Activated naive CD8-positive, alpha-beta T cell treated with anti-CD3 and anti-CD28 coated beads, Interleukin-2, amount 10 ng/mL, durations not matched to agents 7 days and 5 days (primary cell): ENCODE measurements around the gene PIPOX. TPM values are rescaled to one million over a fixed set of nuclear protein-coding genes. Genes with fewer than 3 reads are reported as not detected.
A peak's percentile ranks its signal among the peaks of the same experiment; 100 is the strongest.

Source experiments
- ATAC-seq: fragments of 150-1000 bp; cut with Tn5 transposase; one replicate; pipeline ENCODE4 v1.10.0; 2021; ENCODE audit warnings: low read depth, moderate library complexity
- POLR2A ChIA-PET: fragments of 350-600 bp; sonication (Branson Sonifier 250); formaldehyde crosslinking; loops from one replicate; lab custom pipeline; 2021; ENCODE audit warnings: antibody characterized with exemption; lab: Charles Lee
- DNase-seq: peaks from one replicate; pipeline ENCODE4 v3.0.0; 2021
- H3K27ac Mint-ChIP-seq: one replicate; pipeline ENCODE4 v1.8.0; 2022; ENCODE audit warnings: mild to moderate bottlenecking, mixed read lengths
- H3K27me3 Mint-ChIP-seq: one replicate; pipeline ENCODE4 v1.8.0; 2022; ENCODE audit warnings: mild to moderate bottlenecking, moderate library complexity, mixed read lengths
- H3K36me3 Mint-ChIP-seq: one replicate; pipeline ENCODE4 v1.8.0; 2021; ENCODE audit warnings: mild to moderate bottlenecking, mixed read lengths
- H3K4me1 Mint-ChIP-seq: one replicate; pipeline ENCODE4 v1.8.0; 2021; ENCODE audit warnings: mixed read lengths
- H3K4me3 Mint-ChIP-seq: one replicate; pipeline ENCODE4 v1.8.0; 2022; ENCODE audit warnings: mild to moderate bottlenecking, moderate library complexity, mixed read lengths
- H3K9me3 Mint-ChIP-seq: one replicate; pipeline ENCODE4 v1.8.0; 2021; ENCODE audit warnings: mixed read lengths
- total RNA-seq, 2 experiments: library from RNA; stranded (reverse); gene quantifications; one replicate each; pipeline ENCODE4 v1.2.3, GENCODE V29; 2021

The PIPOX gene
- total RNA-seq, 2 experiments from 2014 or later = 3.0 to 3.5 TPM

DNA sequence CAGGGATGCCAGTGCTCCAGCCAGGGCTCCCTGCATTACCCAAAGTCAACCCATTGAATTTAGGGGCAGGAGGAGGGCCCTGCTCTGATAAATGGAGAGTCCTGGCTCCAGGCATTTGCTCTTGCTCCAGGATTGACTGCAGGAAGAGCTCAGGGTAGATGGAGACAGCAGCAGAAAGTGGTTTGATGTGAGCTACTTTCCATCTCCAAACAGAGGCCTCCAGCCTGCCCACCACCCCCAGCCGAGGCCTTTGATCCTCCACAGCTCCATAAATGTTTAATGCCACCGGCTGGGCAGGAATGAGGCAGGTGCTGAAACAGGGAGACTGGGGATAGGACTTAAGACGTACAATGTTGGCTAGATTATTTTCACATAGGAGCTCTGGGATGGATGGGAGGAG is 32.8 kb upstream of the PIPOX start:
- DNase-seq = no peak
- ATAC-seq = no peak
- no peaks in the 10 kb centered on the region for H3K36me3 Mint-ChIP-seq

DNA sequence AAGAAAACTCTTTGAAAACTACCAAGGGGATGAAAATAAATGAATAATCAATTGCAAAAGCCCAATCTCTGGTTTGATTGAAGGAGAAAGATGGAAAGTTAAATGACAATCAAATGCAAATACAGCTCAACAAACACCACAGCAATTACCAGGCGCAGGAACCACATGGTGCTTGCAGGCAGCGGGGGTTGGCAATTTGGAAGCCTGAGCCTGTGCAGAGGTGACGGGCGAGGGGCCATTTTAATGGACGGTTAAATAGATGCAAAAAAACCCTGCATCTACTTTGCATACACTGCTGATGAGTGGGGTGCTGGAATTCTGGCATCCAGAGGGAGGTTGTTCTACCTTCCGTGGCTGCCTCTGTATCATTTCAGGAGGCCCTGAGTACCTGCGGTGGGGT is 32.4 kb upstream of the PIPOX start:
- POLR2A ChIA-PET = no interaction called here
- no peaks in the 10 kb centered on the region for H3K36me3 Mint-ChIP-seq
- H3K27ac Mint-ChIP-seq = no peak overlapping the region
- peaks cover 1% of the 10 kb centered on the region for H3K4me1 Mint-ChIP-seq
- no peak for ATAC-seq
- H3K9me3 Mint-ChIP-seq = no peaks in the 10 kb centered on the region
- no peak for DNase-seq
- H3K4me3 Mint-ChIP-seq = no peak overlapping the region
- peaks cover 45% of the 10 kb centered on the region for H3K27me3 Mint-ChIP-seq

More for the DNA sequence above, 32.8 kb upstream of the PIPOX start:
- Mint-ChIP-seq H3K9me3 (no peaks in the 10 kb centered on the region), H3K27me3 (peaks cover 47% of the 10 kb centered on the region), H3K4me3 (no peak overlapping the region), H3K27ac (no peak overlapping the region), H3K4me1 (peaks cover 1% of the 10 kb centered on the region)
- POLR2A ChIA-PET = no interaction called here

DNA sequence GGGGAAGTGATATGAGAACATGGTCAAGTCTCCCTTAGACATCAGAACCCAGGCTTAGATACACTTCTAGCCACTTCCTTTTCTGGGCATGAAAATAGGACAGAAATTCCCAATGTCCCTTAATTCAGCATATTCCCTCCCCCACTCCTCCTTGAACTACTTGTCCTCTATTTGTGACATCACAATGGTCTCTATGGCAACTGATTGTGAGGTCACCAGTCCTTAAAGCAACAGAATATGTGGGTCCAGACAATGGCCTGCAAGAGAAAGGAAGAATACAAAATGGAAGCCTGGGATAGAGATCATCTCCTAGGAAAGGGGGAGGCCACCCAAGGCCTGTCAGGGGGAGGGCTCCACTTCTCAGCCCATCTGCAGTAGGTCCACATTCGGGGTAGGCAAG is 30.4 kb upstream of the PIPOX start:
- Mint-ChIP-seq H3K4me1 (no peaks in the 10 kb centered on the region), H3K27me3 (peaks cover 30% of the 10 kb centered on the region), H3K36me3 (no peaks in the 10 kb centered on the region), H3K4me3 (no peak overlapping the region), H3K9me3 (no peaks in the 10 kb centered on the region), H3K27ac (no peak overlapping the region)
- POLR2A ChIA-PET = no interaction called here
- ATAC-seq (no peak), DNase-seq (no peak)

DNA sequence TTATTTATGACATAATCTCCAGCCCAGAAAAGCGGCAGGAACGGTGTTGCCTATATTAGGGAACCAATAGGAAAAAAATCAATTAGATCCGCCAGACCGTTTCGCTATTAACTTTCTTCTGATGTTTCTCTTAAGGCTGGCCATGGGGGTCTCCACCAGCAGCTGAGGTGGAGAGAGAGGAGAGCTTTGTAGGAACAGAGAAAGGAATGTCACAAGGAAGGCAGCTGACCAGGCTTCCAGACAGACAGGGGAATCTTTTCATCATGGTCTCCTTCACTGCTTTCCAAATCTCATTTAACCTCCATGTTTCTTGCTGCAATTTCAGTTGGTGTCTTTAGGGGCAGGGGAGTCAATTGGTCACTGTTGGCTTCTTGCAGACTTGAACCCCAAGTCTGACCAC is 28.2 kb upstream of the PIPOX start:
- H3K9me3 Mint-ChIP-seq = no peaks in the 10 kb centered on the region

GRCh38 chr17:29016345-29017210 is 26.4 kb upstream of the PIPOX start:
- peaks cover 7% of the 10 kb centered on the region for H3K4me1 Mint-ChIP-seq
- peaks cover 32% of the 10 kb centered on the region for H3K27me3 Mint-ChIP-seq
- no peaks in the 10 kb centered on the region for H3K9me3 Mint-ChIP-seq
- POLR2A ChIA-PET = interaction anchor here (0.9 kb wide), 1 partner anchor 373 kb away, joined by 3 read pairs; no protein-coding TSS in a partner anchor
- DNase-seq = no peak
- no peak overlapping the region for H3K4me3 Mint-ChIP-seq
- H3K36me3 Mint-ChIP-seq = no peaks in the 10 kb centered on the region
- ATAC-seq = no peak
- H3K27ac Mint-ChIP-seq = no peak overlapping the region

More for the DNA sequence above, 28.2 kb upstream of the PIPOX start:
- Mint-ChIP-seq H3K4me1 (peaks cover 7% of the 10 kb centered on the region), H3K27ac (no peak overlapping the region), H3K27me3 (peaks cover 28% of the 10 kb centered on the region), H3K4me3 (no peak overlapping the region), H3K36me3 (no peaks in the 10 kb centered on the region)
- no peak for DNase-seq
- POLR2A ChIA-PET = no interaction called here
- ATAC-seq = no peak

DNA sequence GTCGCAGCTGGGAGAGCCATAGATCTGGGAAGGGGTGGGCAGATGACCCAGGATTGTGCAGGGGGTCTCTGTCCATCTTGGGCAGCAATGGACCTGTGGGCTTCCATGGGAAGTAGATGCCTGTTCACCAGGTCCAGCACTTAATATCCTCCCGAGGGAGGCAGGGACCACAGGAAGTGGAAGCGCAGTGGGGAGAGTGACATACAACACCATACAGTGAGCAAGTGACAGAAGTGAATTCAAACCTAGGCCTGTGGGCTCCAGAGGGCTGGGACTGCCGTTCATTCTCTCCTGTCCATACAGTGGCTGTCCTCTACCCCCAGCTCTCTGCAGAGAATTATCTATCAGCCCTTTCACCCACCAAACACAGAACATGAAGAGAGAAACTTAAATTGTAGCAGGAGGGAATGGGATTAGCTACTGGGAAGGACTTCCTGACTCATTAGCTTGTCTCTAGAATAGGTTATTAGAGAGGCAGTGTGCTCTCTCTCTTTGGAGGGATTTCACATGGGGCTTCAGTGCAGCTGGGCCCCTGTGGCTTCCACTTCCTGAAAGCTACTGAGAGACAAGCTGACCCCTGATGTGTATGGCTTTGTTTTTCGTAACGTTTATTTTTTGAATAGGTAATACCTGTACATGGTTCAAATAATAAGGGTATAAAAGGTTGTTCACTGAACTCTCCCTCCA is 24.0 kb upstream of the PIPOX start:
- Mint-ChIP-seq H3K4me1 (peaks cover 7% of the 10 kb centered on the region), H3K9me3 (no peaks in the 10 kb centered on the region), H3K27me3 (peaks cover 47% of the 10 kb centered on the region), H3K27ac (no peak overlapping the region), H3K36me3 (no peaks in the 10 kb centered on the region), H3K4me3 (no peak overlapping the region)
- ATAC-seq (peak; percentile 26), DNase-seq (no peak)
- POLR2A ChIA-PET = no interaction called here

DNA sequence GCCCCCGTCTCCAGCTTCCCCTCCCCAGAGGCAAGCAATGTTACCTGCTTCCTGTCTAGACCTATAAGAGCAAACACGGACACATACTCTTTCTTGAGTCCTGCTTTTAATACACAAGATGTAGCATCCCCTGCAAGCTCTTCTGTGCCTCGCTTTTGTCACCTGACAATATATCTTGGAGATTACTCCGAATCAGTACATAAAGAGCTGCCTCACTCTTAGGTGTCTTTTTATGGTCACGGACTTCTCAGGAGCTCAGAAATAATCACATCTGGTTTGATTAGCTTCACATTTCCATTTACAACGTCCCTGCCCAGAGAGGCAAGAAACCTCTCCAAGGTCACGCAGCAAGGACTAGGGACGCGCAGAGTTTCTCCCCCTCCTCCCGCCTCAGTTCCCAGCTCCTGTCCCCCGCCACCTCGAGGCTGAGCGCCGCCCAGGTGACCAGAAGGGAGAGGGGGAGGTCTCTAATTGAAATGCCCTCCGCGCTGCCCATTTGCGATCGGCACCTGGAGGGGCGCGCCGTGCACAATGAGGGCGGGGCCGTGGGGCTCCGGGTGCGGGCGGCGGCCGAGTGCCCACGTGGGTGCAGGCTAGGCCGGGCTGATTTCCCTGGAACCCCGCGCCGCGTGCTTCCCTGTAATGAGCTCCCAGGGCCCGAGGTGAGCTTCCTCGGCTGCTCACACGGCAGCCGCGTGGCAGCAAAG is 23.3 kb upstream of the PIPOX start:
- Mint-ChIP-seq H3K4me3 (peak overlapping the region; percentile 21), H3K36me3 (no peaks in the 10 kb centered on the region), H3K27me3 (peaks cover 50% of the 10 kb centered on the region), H3K27ac (no peak overlapping the region), H3K9me3 (no peaks in the 10 kb centered on the region), H3K4me1 (peaks cover 7% of the 10 kb centered on the region)
- DNase-seq (no peak), ATAC-seq (peak; percentile 42)
- POLR2A ChIA-PET = no interaction called here

GRCh38 chr17:29020576-29020975 is 22.4 kb upstream of the PIPOX start:
- no peak for DNase-seq
- H3K4me1 Mint-ChIP-seq = peaks cover 7% of the 10 kb centered on the region
- H3K4me3 Mint-ChIP-seq = no peak overlapping the region
- H3K36me3 Mint-ChIP-seq = no peaks in the 10 kb centered on the region
- no peaks in the 10 kb centered on the region for H3K9me3 Mint-ChIP-seq
- H3K27me3 Mint-ChIP-seq = peaks cover 52% of the 10 kb centered on the region
- POLR2A ChIA-PET = interaction anchor here (0.5 kb wide), 1 partner anchor 69 kb away, joined by 6 read pairs; no protein-coding TSS in a partner anchor
- H3K27ac Mint-ChIP-seq = no peak overlapping the region
- ATAC-seq = no peak

DNA sequence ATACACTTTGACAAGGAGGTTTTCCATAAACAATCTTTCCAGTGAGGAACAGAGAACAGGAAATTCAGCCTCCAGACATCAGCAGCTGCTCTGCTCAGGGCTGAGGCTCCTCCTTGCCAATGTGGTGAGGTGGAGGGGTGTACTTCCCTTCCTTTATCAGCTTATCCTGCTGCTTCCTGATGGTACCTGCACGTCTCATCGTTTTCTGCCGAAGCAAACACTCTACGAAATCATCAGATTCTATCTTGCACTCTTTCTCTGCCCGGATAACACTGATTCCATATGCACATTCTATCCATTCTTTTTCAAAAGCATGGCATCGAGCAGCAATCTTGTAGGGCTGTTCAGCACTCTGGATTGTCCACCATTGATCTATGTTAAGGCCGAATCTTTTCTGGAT is 21.7 kb upstream of the PIPOX start:
- no peak overlapping the region for H3K27ac Mint-ChIP-seq
- DNase-seq (no peak), ATAC-seq (no peak)
- peaks cover 7% of the 10 kb centered on the region for H3K4me1 Mint-ChIP-seq
- no peak overlapping the region for H3K4me3 Mint-ChIP-seq
- no peaks in the 10 kb centered on the region for H3K36me3 Mint-ChIP-seq
- peaks cover 52% of the 10 kb centered on the region for H3K27me3 Mint-ChIP-seq
- POLR2A ChIA-PET = no interaction called here
- no peaks in the 10 kb centered on the region for H3K9me3 Mint-ChIP-seq

GRCh38 chr17:29022074-29022473 is 20.9 kb upstream of the PIPOX start:
- Mint-ChIP-seq H3K27me3 (peaks cover 54% of the 10 kb centered on the region), H3K4me1 (peaks cover 7% of the 10 kb centered on the region), H3K4me3 (no peak overlapping the region), H3K36me3 (no peaks in the 10 kb centered on the region), H3K27ac (no peak overlapping the region), H3K9me3 (no peaks in the 10 kb centered on the region)
- no peak for ATAC-seq
- no peak for DNase-seq
- POLR2A ChIA-PET = no interaction called here

- no peaks in the 10 kb centered on the region for H3K9me3 Mint-ChIP-seq
- no peaks in the 10 kb centered on the region for H3K36me3 Mint-ChIP-seq
- POLR2A ChIA-PET = no interaction called here
- DNase-seq (no peak), ATAC-seq (no peak)
- H3K27me3 Mint-ChIP-seq = peaks cover 53% of the 10 kb centered on the region
- no peak overlapping the region for H3K4me3 Mint-ChIP-seq
- H3K4me1 Mint-ChIP-seq = peaks cover 2% of the 10 kb centered on the region
- no peak overlapping the region for H3K27ac Mint-ChIP-seq
These were observed 18.5 kb upstream of the PIPOX start for GRCh38 chr17:29024316-29024952.

DNA sequence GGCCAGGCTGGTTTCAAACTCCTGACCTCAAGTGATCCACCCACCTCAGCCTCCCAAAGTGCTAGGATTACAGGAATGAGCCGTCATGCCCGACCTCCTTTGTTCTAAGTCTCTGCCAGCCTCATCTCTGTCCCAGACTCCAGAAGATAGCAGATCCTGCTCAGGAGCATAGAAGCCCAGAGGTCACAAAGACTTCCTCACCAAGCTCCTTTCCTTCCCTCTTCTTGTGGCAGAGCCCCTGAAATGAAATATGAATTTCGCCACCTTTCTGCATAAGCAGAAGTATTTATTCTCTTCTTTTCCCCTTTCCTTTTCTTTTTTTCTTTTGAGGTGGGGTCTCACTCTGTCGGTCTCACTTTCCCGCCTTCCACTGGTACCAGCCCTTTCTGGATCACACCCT is 11.5 kb upstream of the PIPOX start:
- Mint-ChIP-seq H3K27me3 (peaks cover 51% of the 10 kb centered on the region), H3K27ac (no peak overlapping the region), H3K36me3 (peaks cover 2% of the 10 kb centered on the region), H3K4me3 (no peak overlapping the region), H3K9me3 (peaks cover 10% of the 10 kb centered on the region), H3K4me1 (no peaks in the 10 kb centered on the region)
- POLR2A ChIA-PET = no interaction called here
- no peak for DNase-seq
- ATAC-seq = no peak
